ENCODE measurements around the gene SKIDA1. TPM values are rescaled to one million over a fixed set of nuclear protein-coding genes. Genes with fewer than 3 reads are reported as not detected.

Gene SKIDA1
- total and polyA plus RNA-seq, 12 donors, result 0.64 to 3.5 (median 2.4) TPM

DNA sequence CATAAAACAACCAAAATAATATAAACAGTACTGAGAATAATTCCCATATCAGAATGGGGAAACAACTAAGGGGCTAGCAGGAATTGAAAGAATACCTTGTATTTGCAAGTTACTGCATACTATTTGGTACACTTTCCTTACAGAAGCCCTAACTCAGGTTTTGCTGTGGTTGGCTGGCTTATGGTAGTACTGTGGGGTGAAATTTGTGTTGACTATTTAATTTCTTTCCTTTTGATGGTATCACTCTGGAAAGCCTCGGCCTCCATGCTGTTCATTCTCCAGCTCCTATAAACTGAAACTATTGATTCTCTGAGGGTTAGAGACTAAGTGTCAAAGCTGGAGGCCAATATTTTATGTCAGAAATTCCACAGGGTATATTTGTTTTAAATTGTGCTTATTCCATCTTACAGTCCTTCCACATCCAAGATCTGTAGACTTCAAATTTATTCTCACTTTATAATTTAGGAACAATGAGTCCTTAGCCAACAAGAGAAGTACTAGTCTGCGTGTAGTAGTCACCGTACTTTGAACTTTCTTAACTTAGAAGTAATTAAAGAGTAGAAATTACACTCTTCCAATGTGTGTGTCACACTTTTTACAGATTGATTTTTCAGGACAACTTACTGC, 13.4 kb downstream of the SKIDA1 start:
- 94 to 96% (median 95%) methylated on average over 3 of the region's 3 CpGs for WGBS, 4 donors
- TF ChIP-seq, protein P1, sequence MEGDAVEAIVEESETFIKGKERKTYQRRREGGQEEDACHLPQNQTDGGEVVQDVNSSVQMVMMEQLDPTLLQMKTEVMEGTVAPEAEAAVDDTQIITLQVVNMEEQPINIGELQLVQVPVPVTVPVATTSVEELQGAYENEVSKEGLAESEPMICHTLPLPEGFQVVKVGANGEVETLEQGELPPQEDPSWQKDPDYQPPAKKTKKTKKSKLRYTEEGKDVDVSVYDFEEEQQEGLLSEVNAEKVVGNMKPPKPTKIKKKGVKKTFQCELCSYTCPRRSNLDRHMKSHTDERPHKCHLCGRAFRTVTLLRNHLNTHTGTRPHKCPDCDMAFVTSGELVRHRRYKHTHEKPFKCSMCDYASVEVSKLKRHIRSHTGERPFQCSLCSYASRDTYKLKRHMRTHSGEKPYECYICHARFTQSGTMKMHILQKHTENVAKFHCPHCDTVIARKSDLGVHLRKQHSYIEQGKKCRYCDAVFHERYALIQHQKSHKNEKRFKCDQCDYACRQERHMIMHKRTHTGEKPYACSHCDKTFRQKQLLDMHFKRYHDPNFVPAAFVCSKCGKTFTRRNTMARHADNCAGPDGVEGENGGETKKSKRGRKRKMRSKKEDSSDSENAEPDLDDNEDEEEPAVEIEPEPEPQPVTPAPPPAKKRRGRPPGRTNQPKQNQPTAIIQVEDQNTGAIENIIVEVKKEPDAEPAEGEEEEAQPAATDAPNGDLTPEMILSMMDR (IDR thresholded peaks at IDR 0.05), result no peak
- no peak for TF ChIP-seq POLR2A (IDR thresholded peaks at IDR 0.05)
- peaks cover 7 to 11% of the 10 kb centered on the region in 2 donors for H3K4me1 ChIP-seq (replicated peaks in 1 of 2)
- no peaks in the 10 kb centered on the region for H3K36me3 ChIP-seq (replicated peaks in 1 of 2)
- no peak overlapping the region for H3K27ac ChIP-seq
- no peak for DNase-seq
- no peaks in the 10 kb centered on the region for H3K9me3 ChIP-seq (replicated peaks in 1 of 3)
- H3K4me3 ChIP-seq, result no peak overlapping the region
- intact Hi-C loops (cut with DNase I), result no loop called here
- no peaks in the 10 kb centered on the region for H3K27me3 ChIP-seq

GRCh38 chr10:21511095-21511570, 14.3 kb downstream of the SKIDA1 start:
- Histone ChIP-seq H3K27me3 (no peaks in the 10 kb centered on the region), H3K4me1 (replicated peaks in 1 of 2) (peaks cover 6 to 10% of the 10 kb centered on the region in 2 donors), H3K9me3 (replicated peaks in 1 of 3) (no peaks in the 10 kb centered on the region), H3K36me3 (replicated peaks in 1 of 2) (no peaks in the 10 kb centered on the region), H3K4me3 (no peak overlapping the region), H3K27ac (no peak overlapping the region)
- DNase-seq, result no peak
- TF ChIP-seq POLR2A (IDR thresholded peaks at IDR 0.05), result no peak
- TF ChIP-seq, protein P1 (IDR thresholded peaks at IDR 0.05), result no peak
- intact Hi-C loops (cut with DNase I), result no loop called here
- WGBS, 4 donors, result 92 to 97% (median 96%) methylated on average over 2 of the region's 2 CpGs

GRCh38 chr10:21510241-21511094, 15.0 kb downstream of the SKIDA1 start:
- Histone ChIP-seq H3K4me1 (replicated peaks in 1 of 2) (peaks cover 0 to 5% of the 10 kb centered on the region in 2 donors), H3K9me3 (replicated peaks in 1 of 3) (no peaks in the 10 kb centered on the region), H3K27me3 (no peaks in the 10 kb centered on the region), H3K27ac (no peak overlapping the region), H3K4me3 (peak overlapping the region in 2 of 4 donors; percentile 40 to 49), H3K36me3 (replicated peaks in 1 of 2) (no peaks in the 10 kb centered on the region)
- TF ChIP-seq, protein P1 (IDR thresholded peaks at IDR 0.05), result no peak
- no peak for TF ChIP-seq POLR2A (IDR thresholded peaks at IDR 0.05)
- intact Hi-C loops (cut with DNase I), result no loop called here
- WGBS, 4 donors, result 22 to 52% (median 37%) methylated on average over 9 to 39 of the region's 39 CpGs
- no peak for DNase-seq

Data from adrenal gland (tissue), 12 donors.